ENCODE data around the gene MB21D2. TPM values are rescaled to one million over a fixed set of nuclear protein-coding genes. Genes with fewer than 3 reads are reported as not detected.

MB21D2 gene
- total RNA-seq, 1 experiment from 2014 or later = 2.8 TPM

GRCh38 chr3:192820161-192820560, 97.5 kb downstream of the MB21D2 start:
- Histone ChIP-seq H2AFZ (ENCODE audit: low read depth, low read length, poor library complexity, severe bottlenecking) (no peak overlapping the region), H3K4me3 (replicated peaks in 1 of 2; ENCODE audit: low read depth in 1 of 2, low read length in 2 of 2) (no peak overlapping the region), H3K9me2 (ENCODE audit: insufficient read depth) (no peaks in the 10 kb centered on the region), H3K36me3 (ENCODE audit: control insufficient read depth in 1 of 2, insufficient read depth in 2 of 2, low read length in 2 of 2) (no peaks in the 10 kb centered on the region), H3K4me2 (ENCODE audit: low read length) (no peak overlapping the region), H3K79me2 (ENCODE audit: insufficient read depth, low read length) (no peaks in the 10 kb centered on the region), H3K9ac (ENCODE audit: low read length) (no peak overlapping the region), H3K27ac (ENCODE audit: low read depth, low read length) (no peak overlapping the region), H3K4me1 (ENCODE audit: control insufficient read depth in 1 of 2, insufficient read depth in 2 of 2, low read length in 2 of 2) (peaks cover 8 to 22% of the 10 kb centered on the region in 2 experiments; a peak in 3 of 4 replicates), H4K20me1 (ENCODE audit: insufficient read depth) (no peaks in the 10 kb centered on the region), H3K9me3 (ENCODE audit: control insufficient read depth in 1 of 2, insufficient read depth in 1 of 2, low read depth in 1 of 2, low read length in 2 of 2) (no peaks in the 10 kb centered on the region), H3K27me3 (ENCODE audit: insufficient read depth, low read length) (no peaks in the 10 kb centered on the region)
- ATAC-seq (no peak), DNase-seq (ENCODE audit: low read depth, low spot score) (no peak)
- BruUV-seq (replicated peaks) = no TSS peak
- ChIA-PET CTCF (no interaction called here), POLR2A (no interaction called here), RAD21 (ENCODE audit: low non-redundant PET in 1 of 2, low total read pairs in 2 of 2, uncharacterized antibody in 2 of 2, unreplicated experiment in 2 of 2) (interaction anchor here (0.8 to 1.3 kb wide), 3 partner anchors 95 to 221 kb away, joined by 3 read pairs; no protein-coding TSS in a partner anchor)
- intact Hi-C loops (cut with micrococcal nuclease) = no loop called here
- no peak for TF ChIP-seq ZNF274 (IDR thresholded peaks at IDR 0.05; ENCODE audit: low read depth, low read length)
- TF ChIP-seq SRF (IDR thresholded peaks at IDR 0.05; ENCODE audit: low read depth) = no peak
- no peak for TF ChIP-seq POLR2A (IDR thresholded peaks at IDR 0.05; ENCODE audit: borderline replicate concordance, extremely low read depth, insufficient read depth, insufficient read length)
- TF ChIP-seq EGR1 (IDR thresholded peaks at IDR 0.05; ENCODE audit: low read depth) = no peak

- Histone ChIP-seq H3K36me3 (ENCODE audit: control insufficient read depth in 1 of 2, insufficient read depth in 2 of 2, low read length in 2 of 2) (no peaks in the 10 kb centered on the region), H3K9me2 (ENCODE audit: insufficient read depth) (no peaks in the 10 kb centered on the region), H4K20me1 (ENCODE audit: insufficient read depth) (no peaks in the 10 kb centered on the region), H3K27me3 (ENCODE audit: insufficient read depth, low read length) (no peaks in the 10 kb centered on the region), H2AFZ (ENCODE audit: low read depth, low read length, poor library complexity, severe bottlenecking) (no peak overlapping the region), H3K4me1 (ENCODE audit: control insufficient read depth in 1 of 2, insufficient read depth in 2 of 2, low read length in 2 of 2) (peaks cover 8 to 22% of the 10 kb centered on the region in 2 experiments; a peak in 3 of 4 replicates), H3K27ac (ENCODE audit: low read depth, low read length) (no peak overlapping the region; the same call in 1 of the 2 replicates), H3K79me2 (ENCODE audit: insufficient read depth, low read length) (no peaks in the 10 kb centered on the region), H3K9ac (ENCODE audit: low read length) (peak overlapping the region; percentile 16; the same call in 1 of the 2 replicates), H3K9me3 (ENCODE audit: control insufficient read depth in 1 of 2, insufficient read depth in 1 of 2, low read depth in 1 of 2, low read length in 2 of 2) (no peaks in the 10 kb centered on the region), H3K4me3 (replicated peaks in 1 of 2; ENCODE audit: low read depth in 1 of 2, low read length in 2 of 2) (peak overlapping the region in 1 of 2 experiments; percentile 20; a peak in 1 of 4 replicates), H3K4me2 (ENCODE audit: low read length) (peak overlapping the region; percentile 61)
- peak; percentile 60 for TF ChIP-seq FOSL1 (IDR thresholded peaks at IDR 0.05; ENCODE audit: low read depth)
- TF ChIP-seq JUND (IDR thresholded peaks at IDR 0.05) = peak; percentile 61
- TF ChIP-seq SP1 (IDR thresholded peaks at IDR 0.05; ENCODE audit: low read depth) = peak; percentile 17; the same call in 1 of the 2 replicates
- TF ChIP-seq ZFX (IDR thresholded peaks at IDR 0.05) = no peak
- peak; percentile 67 for TF ChIP-seq CEBPB (IDR thresholded peaks at IDR 0.05; ENCODE audit: low read depth)
- TF ChIP-seq RAD21 (IDR thresholded peaks at IDR 0.05; ENCODE audit: low read depth) = peak; percentile 34; the same call in 1 of the 2 replicates
- intact Hi-C loops (cut with micrococcal nuclease) = loop anchor here (10.0 kb wide), 1 partner anchor 406 kb away; no protein-coding TSS in a partner anchor
- peak; percentile 59 for DNase-seq (ENCODE audit: low read depth, low spot score)
- peak; percentile 93 for ATAC-seq
- RAD21 ChIA-PET (ENCODE audit: low non-redundant PET in 1 of 2, low total read pairs in 2 of 2, uncharacterized antibody in 2 of 2, unreplicated experiment in 2 of 2) = interaction anchor here (0.8 to 1.3 kb wide), 3 partner anchors 96 to 222 kb away, joined by 3 read pairs; no protein-coding TSS in a partner anchor
- POLR2A ChIA-PET = no interaction called here
- CTCF ChIA-PET = no interaction called here
- no TSS peak for BruUV-seq (replicated peaks)
Measured at GRCh38 chr3:192819001-192819569, 98.6 kb downstream of the MB21D2 start.

All from HCT116 (cell line).